HCT116 (cell line): Measurements from ENCODE around the gene HIPK3. TPM values are rescaled to one million over a fixed set of nuclear protein-coding genes. Genes with fewer than 3 reads are reported as not detected.

ENCODE experiments used
- ATAC-seq: fragments of 200-7000 bp; cut with Tn5 transposase; 2 replicates; pipeline ENCODE4 v1.9.1; 2020; ENCODE audit warnings: mild to moderate bottlenecking, moderate library complexity
- BruUV-seq: library from RNA; stranded (reverse); fragments of 400-500 nt; replicated peaks from 2 replicates; lab custom pipeline; 2021; lab: Mats Ljungman, UMichigan
- CTCF ChIA-PET: fragments of 300-600 bp; sonication (Branson Sonifier 250); formaldehyde crosslinking; loops from one replicate; lab custom pipeline; 2021; ENCODE audit warnings: antibody characterized with exemption; lab: Charles Lee
- POLR2A ChIA-PET: fragments of 300-600, 350-600 bp; sonication (Branson Sonifier 250); formaldehyde crosslinking; loops from one replicate; lab custom pipeline; 2021; ENCODE audit warnings: antibody characterized with exemption; lab: Charles Lee
- RAD21 ChIA-PET, 2 experiments: fragments of 300-600 bp; sonication (Branson Sonifier 250); formaldehyde crosslinking; loops; one replicate each; lab custom pipeline; 2023; ENCODE audit warnings: low total read pairs in 2 of 2; ENCODE audit not compliant: uncharacterized antibody in 2 of 2, unreplicated experiment in 2 of 2, low non-redundant PET in 1 of 2; lab: Charles Lee
- DNase-seq: peaks from one replicate; pipeline ENCODE4 v3.0.0-alpha.2; 2010; ENCODE audit warnings: low read depth, low spot score
- H2AFZ ChIP-seq: fragments of 200-600 bp; shearing (Covaris generic), sonication (generic); 2 replicates; pipeline ENCODE4 v1.6.1; 2017; ENCODE audit warnings: low read depth, mixed run types, mixed read lengths, antibody characterized with exemption, low read length; ENCODE audit not compliant: poor library complexity, severe bottlenecking
- H3K27ac ChIP-seq: 2 replicates; pipeline ENCODE4 v1.5.1; 2012; ENCODE audit warnings: low read depth, low read length
- H3K27me3 ChIP-seq: fragments of 200-600 bp; sonication (generic); 2 replicates; pipeline ENCODE4 v1.6.1; 2016; ENCODE audit warnings: mixed run types, low read length, mixed read lengths; ENCODE audit not compliant: insufficient read depth
- H3K36me3 ChIP-seq, 2 experiments: fragments of 200-500 bp in 1 of 2; fragments of 200-600 bp in 1 of 2; sonication (Bioruptor generic) in 1 of 2; sonication (generic) in 1 of 2; 2 replicates each; pipeline versions ENCODE4 v1.5.1 to v1.6.1; 2014 to 2016; ENCODE audit warnings: low read length in 2 of 2, inconsistent platforms in 1 of 2, mixed read lengths in 1 of 2, mixed run types in 1 of 2; ENCODE audit not compliant: insufficient read depth in 2 of 2, control insufficient read depth in 1 of 2
- H3K4me1 ChIP-seq, 2 experiments: fragments of 200-600 bp in 1 of 2; sonication (generic) in 1 of 2; 2 replicates each; pipeline versions ENCODE4 v1.5.1 to v1.6.1; 2012 to 2017; ENCODE audit warnings: low read length in 2 of 2, inconsistent platforms in 1 of 2, mild to moderate bottlenecking in 1 of 2, mixed read lengths in 1 of 2, mixed run types in 1 of 2, moderate library complexity in 1 of 2; ENCODE audit not compliant: insufficient read depth in 2 of 2, control insufficient read depth in 1 of 2
- H3K4me2 ChIP-seq: fragments of 200-600 bp; sonication (generic); 2 replicates; pipeline ENCODE4 v1.6.1; 2017; ENCODE audit warnings: mixed run types, low read length, mixed read lengths
- H3K4me3 ChIP-seq, 2 experiments: fragments of 200-600 bp in 1 of 2; sonication (generic) in 1 of 2; replicated peaks in 1 of 2; 2 replicates each; pipeline ENCODE4 v1.5.1; 2011 to 2016; ENCODE audit warnings: low read length in 2 of 2, control low read depth in 1 of 2, low read depth in 1 of 2, mild to moderate bottlenecking in 1 of 2, mixed read lengths in 1 of 2, mixed run types in 1 of 2
- H3K79me2 ChIP-seq: fragments of 200-600 bp; sonication (generic); 2 replicates; pipeline ENCODE4 v1.6.1; 2017; ENCODE audit warnings: mild to moderate bottlenecking, mixed run types, low read length, moderate library complexity, mixed read lengths; ENCODE audit not compliant: insufficient read depth
- H3K9ac ChIP-seq: fragments of 200-600 bp; sonication (generic); 2 replicates; pipeline ENCODE4 v1.6.1; 2016; ENCODE audit warnings: low read length, mixed read lengths
- H3K9me2 ChIP-seq: fragments of 200-600 bp; sonication (generic), shearing (Covaris generic); 2 replicates; pipeline ENCODE4 v1.6.1; 2017; ENCODE audit warnings: mixed run types, mild to moderate bottlenecking, moderate library complexity; ENCODE audit not compliant: insufficient read depth
- H3K9me3 ChIP-seq, 2 experiments: fragments of 200-500 bp in 1 of 2; fragments of 200-600 bp in 1 of 2; sonication (Bioruptor generic) in 1 of 2; sonication (generic) in 1 of 2; 2 replicates each; pipeline ENCODE4 v1.6.1; 2014 to 2017; ENCODE audit warnings: low read length in 2 of 2, mixed read lengths in 2 of 2, inconsistent platforms in 1 of 2, low read depth in 1 of 2, mild to moderate bottlenecking in 1 of 2, mixed run types in 1 of 2, moderate library complexity in 1 of 2; ENCODE audit not compliant: control insufficient read depth in 1 of 2, insufficient read depth in 1 of 2
- H4K20me1 ChIP-seq: fragments of 200-600 bp; sonication (generic), shearing (Covaris generic); 2 replicates; pipeline ENCODE4 v1.6.1; 2017; ENCODE audit warnings: mixed run types, mild to moderate bottlenecking, moderate library complexity; ENCODE audit not compliant: insufficient read depth
- CBX3 ChIP-seq: IDR thresholded peaks from 2 replicates; pipeline ENCODE4 v1.6.1; 2012; ENCODE audit warnings: low read depth
- CEBPB ChIP-seq: IDR thresholded peaks from 2 replicates; pipeline ENCODE4 v1.6.1; 2012; ENCODE audit warnings: low read depth
- EGR1 ChIP-seq: IDR thresholded peaks from 2 replicates; pipeline ENCODE4 v1.6.1; 2012; ENCODE audit warnings: low read depth
- FOSL1 ChIP-seq: IDR thresholded peaks from 2 replicates; pipeline ENCODE4 v1.6.1; 2012; ENCODE audit warnings: low read depth
- JUND ChIP-seq: IDR thresholded peaks from 2 replicates; pipeline ENCODE4 v1.6.1; 2012
- POLR2AphosphoS5 ChIP-seq: IDR thresholded peaks from 2 replicates; pipeline ENCODE4 v1.6.1; 2011; ENCODE audit warnings: mild to moderate bottlenecking, low read depth, low read length, moderate library complexity
- SP1 ChIP-seq: IDR thresholded peaks from 2 replicates; pipeline ENCODE4 v1.6.1; 2012; ENCODE audit warnings: low read depth
- YY1 ChIP-seq: IDR thresholded peaks from 2 replicates; pipeline ENCODE4 v1.6.1; 2011; ENCODE audit warnings: low read length, low read depth, moderate library complexity, mild to moderate bottlenecking; ENCODE audit not compliant: insufficient replicate concordance; ENCODE audit errors: extremely low read depth
- ZNF274 ChIP-seq: fragments of 200-500 bp; sonication (Bioruptor generic); IDR thresholded peaks from 2 replicates; pipeline ENCODE4 v1.6.1; 2014; ENCODE audit warnings: mild to moderate bottlenecking, low read depth, low read length, inconsistent platforms
- intact Hi-C: fragments of 100-400 bp; cut with micrococcal nuclease; formaldehyde crosslinking; loops from 2 replicates; pipeline ENCODE4 v1.10.0; 2022
- total RNA-seq: library from RNA; stranded (reverse); gene quantifications from one replicate; pipeline ENCODE4 v1.2.1, GENCODE V29; 2021; ENCODE audit not compliant: unreplicated experiment
- TF ChIP-seq, protein P1 (sequence below): IDR thresholded peaks from 2 replicates; pipeline ENCODE4 v1.6.1; 2012; ENCODE audit warnings: low read depth
- TF ChIP-seq, protein P2 (sequence below): IDR thresholded peaks from 2 replicates; pipeline ENCODE4 v1.6.1; 2012
- TF ChIP-seq, protein P3 (sequence below): IDR thresholded peaks from 2 replicates; pipeline ENCODE4 v1.6.1; 2012
- TF ChIP-seq, protein P4 (sequence below): IDR thresholded peaks from 2 replicates; pipeline ENCODE4 v1.6.1; 2011; ENCODE audit warnings: mild to moderate bottlenecking, low read length, moderate library complexity; ENCODE audit not compliant: insufficient replicate concordance; ENCODE audit errors: extremely low read depth

Gene HIPK3
- total RNA-seq, 1 experiment from 2014 or later = 35.2 TPM

DNA sequence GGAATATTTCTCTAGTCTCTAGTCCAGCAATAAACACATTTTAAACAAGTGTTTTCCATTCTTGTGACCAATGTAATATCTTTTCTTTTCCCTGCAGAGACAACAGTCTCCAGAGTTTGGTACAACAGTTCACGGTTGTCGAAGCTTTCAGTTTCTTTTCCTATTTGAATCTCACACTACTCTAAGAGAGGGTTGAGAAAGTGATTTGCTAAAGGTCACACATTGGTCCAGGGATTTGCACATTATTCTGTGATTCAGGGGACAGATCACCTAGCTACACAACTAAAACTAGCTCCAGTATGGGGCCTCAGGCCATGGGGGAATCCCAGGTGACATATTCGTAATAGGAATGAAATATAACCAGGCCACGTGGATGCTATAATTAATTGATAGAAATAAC is 132.5 kb downstream of the HIPK3 start:
- H3K9me2 ChIP-seq = no peaks in the 10 kb centered on the region
- ChIA-PET POLR2A (no interaction called here), CTCF (no interaction called here), RAD21 (no interaction called here)
- no peak overlapping the region for H3K9ac ChIP-seq
- H3K79me2 ChIP-seq = no peaks in the 10 kb centered on the region
- ATAC-seq = no peak
- intact Hi-C loops = no loop called here
- H2AFZ ChIP-seq = no peak overlapping the region
- H3K4me3 ChIP-seq = no peak overlapping the region
- DNase-seq = no peak
- TF ChIP-seq YY1 (no peak), FOSL1 (no peak), CBX3 (no peak), SP1 (no peak), JUND (no peak), CEBPB (no peak), POLR2AphosphoS5 (no peak), ZNF274 (no peak), EGR1 (no peak)
- TF ChIP-seq, protein P1, sequence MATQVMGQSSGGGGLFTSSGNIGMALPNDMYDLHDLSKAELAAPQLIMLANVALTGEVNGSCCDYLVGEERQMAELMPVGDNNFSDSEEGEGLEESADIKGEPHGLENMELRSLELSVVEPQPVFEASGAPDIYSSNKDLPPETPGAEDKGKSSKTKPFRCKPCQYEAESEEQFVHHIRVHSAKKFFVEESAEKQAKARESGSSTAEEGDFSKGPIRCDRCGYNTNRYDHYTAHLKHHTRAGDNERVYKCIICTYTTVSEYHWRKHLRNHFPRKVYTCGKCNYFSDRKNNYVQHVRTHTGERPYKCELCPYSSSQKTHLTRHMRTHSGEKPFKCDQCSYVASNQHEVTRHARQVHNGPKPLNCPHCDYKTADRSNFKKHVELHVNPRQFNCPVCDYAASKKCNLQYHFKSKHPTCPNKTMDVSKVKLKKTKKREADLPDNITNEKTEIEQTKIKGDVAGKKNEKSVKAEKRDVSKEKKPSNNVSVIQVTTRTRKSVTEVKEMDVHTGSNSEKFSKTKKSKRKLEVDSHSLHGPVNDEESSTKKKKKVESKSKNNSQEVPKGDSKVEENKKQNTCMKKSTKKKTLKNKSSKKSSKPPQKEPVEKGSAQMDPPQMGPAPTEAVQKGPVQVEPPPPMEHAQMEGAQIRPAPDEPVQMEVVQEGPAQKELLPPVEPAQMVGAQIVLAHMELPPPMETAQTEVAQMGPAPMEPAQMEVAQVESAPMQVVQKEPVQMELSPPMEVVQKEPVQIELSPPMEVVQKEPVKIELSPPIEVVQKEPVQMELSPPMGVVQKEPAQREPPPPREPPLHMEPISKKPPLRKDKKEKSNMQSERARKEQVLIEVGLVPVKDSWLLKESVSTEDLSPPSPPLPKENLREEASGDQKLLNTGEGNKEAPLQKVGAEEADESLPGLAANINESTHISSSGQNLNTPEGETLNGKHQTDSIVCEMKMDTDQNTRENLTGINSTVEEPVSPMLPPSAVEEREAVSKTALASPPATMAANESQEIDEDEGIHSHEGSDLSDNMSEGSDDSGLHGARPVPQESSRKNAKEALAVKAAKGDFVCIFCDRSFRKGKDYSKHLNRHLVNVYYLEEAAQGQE = no peak
- TF ChIP-seq, protein P2, sequence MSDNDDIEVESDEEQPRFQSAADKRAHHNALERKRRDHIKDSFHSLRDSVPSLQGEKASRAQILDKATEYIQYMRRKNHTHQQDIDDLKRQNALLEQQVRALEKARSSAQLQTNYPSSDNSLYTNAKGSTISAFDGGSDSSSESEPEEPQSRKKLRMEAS = no peak
- TF ChIP-seq, protein P3, sequence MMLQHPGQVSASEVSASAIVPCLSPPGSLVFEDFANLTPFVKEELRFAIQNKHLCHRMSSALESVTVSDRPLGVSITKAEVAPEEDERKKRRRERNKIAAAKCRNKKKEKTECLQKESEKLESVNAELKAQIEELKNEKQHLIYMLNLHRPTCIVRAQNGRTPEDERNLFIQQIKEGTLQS = no peak
- TF ChIP-seq, protein P4, sequence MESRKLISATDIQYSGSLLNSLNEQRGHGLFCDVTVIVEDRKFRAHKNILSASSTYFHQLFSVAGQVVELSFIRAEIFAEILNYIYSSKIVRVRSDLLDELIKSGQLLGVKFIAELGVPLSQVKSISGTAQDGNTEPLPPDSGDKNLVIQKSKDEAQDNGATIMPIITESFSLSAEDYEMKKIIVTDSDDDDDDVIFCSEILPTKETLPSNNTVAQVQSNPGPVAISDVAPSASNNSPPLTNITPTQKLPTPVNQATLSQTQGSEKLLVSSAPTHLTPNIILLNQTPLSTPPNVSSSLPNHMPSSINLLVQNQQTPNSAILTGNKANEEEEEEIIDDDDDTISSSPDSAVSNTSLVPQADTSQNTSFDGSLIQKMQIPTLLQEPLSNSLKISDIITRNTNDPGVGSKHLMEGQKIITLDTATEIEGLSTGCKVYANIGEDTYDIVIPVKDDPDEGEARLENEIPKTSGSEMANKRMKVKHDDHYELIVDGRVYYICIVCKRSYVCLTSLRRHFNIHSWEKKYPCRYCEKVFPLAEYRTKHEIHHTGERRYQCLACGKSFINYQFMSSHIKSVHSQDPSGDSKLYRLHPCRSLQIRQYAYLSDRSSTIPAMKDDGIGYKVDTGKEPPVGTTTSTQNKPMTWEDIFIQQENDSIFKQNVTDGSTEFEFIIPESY = no peak
- no peaks in the 10 kb centered on the region for H4K20me1 ChIP-seq
- no peak overlapping the region for H3K4me2 ChIP-seq
- H3K27me3 ChIP-seq = no peaks in the 10 kb centered on the region
- H3K9me3 ChIP-seq = no peaks in the 10 kb centered on the region
- no peaks in the 10 kb centered on the region for H3K36me3 ChIP-seq
- no peaks in the 10 kb centered on the region for H3K4me1 ChIP-seq
- no peak overlapping the region for H3K27ac ChIP-seq
- no TSS peak for BruUV-seq
